ENCODE data around the gene TMEM132D. TPM values are rescaled to one million over a fixed set of nuclear protein-coding genes. Genes with fewer than 3 reads are reported as not detected.

TMEM132D gene
- total RNA-seq, 2 experiments from 2014 or later: not detected

DNA sequence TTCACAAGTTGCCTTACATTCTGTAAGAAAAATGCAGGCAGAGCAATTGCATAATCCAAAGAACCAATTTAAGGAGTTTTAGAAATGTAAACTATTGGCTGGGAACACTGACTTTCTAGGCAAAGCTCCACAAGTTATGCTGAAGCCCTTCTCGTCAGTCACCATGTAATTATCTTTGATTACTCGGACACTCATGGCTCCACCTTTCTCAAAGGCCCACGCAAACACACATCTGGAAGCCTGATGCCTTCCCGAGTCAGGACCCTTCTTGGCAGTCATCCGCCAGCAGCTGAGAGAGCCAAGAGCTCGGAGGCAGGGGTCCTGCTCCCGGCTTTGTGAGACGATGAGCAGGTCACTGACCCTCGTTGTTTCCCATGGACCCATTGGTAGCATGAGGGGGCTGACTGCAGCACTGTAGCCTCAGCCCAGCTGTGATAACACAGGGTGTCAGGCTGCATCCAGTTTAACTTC is 202.2 kb downstream of the TMEM132D start:
- no peaks in the 10 kb centered on the region for H3K27me3 Mint-ChIP-seq (ENCODE audit: low read depth)
- ChIA-PET CTCF (no interaction called here), POLR2A (no interaction called here)
- peaks cover 26% of the 10 kb centered on the region for H3K9me3 Mint-ChIP-seq (ENCODE audit: insufficient read depth)
- ATAC-seq: no peak
- no peaks in the 10 kb centered on the region for H3K36me3 Mint-ChIP-seq (ENCODE audit: low read depth)
- no peak overlapping the region for H3K27ac Mint-ChIP-seq
- no peaks in the 10 kb centered on the region for H3K4me1 Mint-ChIP-seq (ENCODE audit: low read depth)
- no peak for DNase-seq
- H3K4me3 Mint-ChIP-seq: no peak overlapping the region

DNA sequence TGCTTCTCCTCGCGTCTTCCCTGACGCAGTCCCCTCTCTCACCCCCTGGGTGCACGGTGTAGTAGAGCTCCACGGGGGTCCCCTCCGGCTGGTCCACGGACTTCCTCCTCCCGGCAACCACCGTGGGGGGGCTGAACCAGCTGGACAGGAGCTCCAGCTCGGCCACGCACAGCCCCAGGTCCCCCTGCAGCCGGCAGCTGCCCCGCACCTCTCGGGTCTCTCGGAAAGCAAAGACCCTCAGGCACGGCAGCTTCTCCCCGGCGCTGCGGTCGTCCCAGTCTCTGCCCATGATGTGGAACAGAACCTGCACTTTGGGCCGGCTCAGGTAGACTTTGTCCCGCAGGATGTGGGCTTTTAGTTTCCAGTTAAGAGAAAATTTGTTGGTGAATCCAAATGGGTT is 203.8 kb downstream of the TMEM132D start:
- CTCF ChIA-PET: no interaction called here
- no peaks in the 10 kb centered on the region for H3K4me1 Mint-ChIP-seq (ENCODE audit: low read depth)
- no peak overlapping the region for H3K4me3 Mint-ChIP-seq
- POLR2A ChIA-PET: no interaction called here
- DNase-seq: no peak
- ATAC-seq: no peak
- H3K27me3 Mint-ChIP-seq (ENCODE audit: low read depth): no peaks in the 10 kb centered on the region
- no peaks in the 10 kb centered on the region for H3K36me3 Mint-ChIP-seq (ENCODE audit: low read depth)
- peaks cover 14% of the 10 kb centered on the region for H3K9me3 Mint-ChIP-seq (ENCODE audit: insufficient read depth)
- no peak overlapping the region for H3K27ac Mint-ChIP-seq

DNA sequence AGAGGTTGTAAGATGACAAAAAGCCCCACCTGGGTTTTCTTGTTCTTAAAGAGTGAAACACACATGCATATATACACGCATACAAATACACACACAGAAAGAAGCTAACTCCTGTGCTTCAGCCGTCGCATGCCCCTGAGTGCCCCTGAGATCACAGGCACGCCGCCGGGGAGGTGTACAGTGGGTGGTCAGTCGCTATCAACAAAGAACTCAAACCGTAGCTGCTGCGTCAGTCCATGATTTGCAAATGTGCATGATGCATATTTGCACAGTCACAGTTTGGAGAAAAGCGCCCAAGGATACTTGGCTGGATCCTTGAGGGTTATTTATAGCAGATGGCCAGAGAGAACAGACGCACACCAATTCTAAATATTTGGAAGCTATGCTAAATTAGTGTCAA is 206.9 kb downstream of the TMEM132D start:
- H3K27ac Mint-ChIP-seq: no peak overlapping the region
- no peak for ATAC-seq
- H3K4me1 Mint-ChIP-seq (ENCODE audit: low read depth): no peaks in the 10 kb centered on the region
- no peaks in the 10 kb centered on the region for H3K27me3 Mint-ChIP-seq (ENCODE audit: low read depth)
- POLR2A ChIA-PET: no interaction called here
- CTCF ChIA-PET: no interaction called here
- H3K36me3 Mint-ChIP-seq (ENCODE audit: low read depth): no peaks in the 10 kb centered on the region
- H3K4me3 Mint-ChIP-seq: no peak overlapping the region
- DNase-seq: no peak
- H3K9me3 Mint-ChIP-seq (ENCODE audit: insufficient read depth): peaks cover 4% of the 10 kb centered on the region

DNA sequence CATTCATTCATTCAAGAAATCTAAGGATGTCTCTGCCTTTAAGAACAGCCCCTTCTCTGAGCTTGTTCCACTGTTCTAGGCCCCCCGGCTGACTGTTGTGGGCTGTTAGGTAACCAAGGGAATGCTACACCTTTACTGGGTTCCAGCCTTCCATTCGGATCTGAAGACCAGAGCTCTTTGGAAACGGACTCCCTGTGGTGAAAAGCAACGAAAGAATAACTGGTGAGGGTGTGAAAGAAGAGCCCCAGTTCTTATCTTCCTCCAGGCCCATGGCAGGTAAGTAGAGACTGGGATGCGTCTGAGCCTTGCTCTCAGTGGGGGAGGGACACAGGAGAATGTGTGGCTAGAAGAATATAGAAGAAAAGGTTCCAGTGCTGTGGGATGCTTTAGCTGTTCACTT is 207.4 kb downstream of the TMEM132D start:
- ChIA-PET POLR2A (no interaction called here), CTCF (no interaction called here)
- Mint-ChIP-seq H3K9me3 (ENCODE audit: insufficient read depth) (peaks cover 2% of the 10 kb centered on the region), H3K4me1 (ENCODE audit: low read depth) (no peaks in the 10 kb centered on the region), H3K36me3 (ENCODE audit: low read depth) (no peaks in the 10 kb centered on the region), H3K27me3 (ENCODE audit: low read depth) (no peaks in the 10 kb centered on the region), H3K27ac (no peak overlapping the region), H3K4me3 (no peak overlapping the region)
- ATAC-seq: no peak
- no peak for DNase-seq

DNA sequence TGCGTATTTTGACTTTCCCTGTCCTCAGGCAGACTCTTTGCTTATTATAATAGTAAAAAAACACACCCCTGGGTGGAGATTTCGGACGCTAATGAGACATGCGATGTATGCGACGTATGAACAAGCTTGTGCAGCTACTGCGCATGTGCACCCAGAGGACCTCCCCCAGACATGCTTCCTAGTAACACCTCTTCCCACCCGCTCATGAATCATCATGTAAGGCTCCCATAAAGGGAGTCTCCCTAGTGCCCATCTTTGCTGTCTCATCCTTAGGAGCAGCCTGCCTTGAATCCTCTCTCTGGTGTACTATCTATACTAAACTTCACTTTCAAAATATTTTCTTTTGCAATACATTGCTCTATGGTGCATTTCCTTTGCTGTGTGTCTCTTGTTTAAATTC is 210.1 kb downstream of the TMEM132D start:
- ChIA-PET CTCF (no interaction called here), POLR2A (no interaction called here)
- ATAC-seq (no peak), DNase-seq (no peak)
- Mint-ChIP-seq H3K4me1 (ENCODE audit: low read depth) (no peaks in the 10 kb centered on the region), H3K27me3 (ENCODE audit: low read depth) (no peaks in the 10 kb centered on the region), H3K9me3 (ENCODE audit: insufficient read depth) (no peaks in the 10 kb centered on the region), H3K36me3 (ENCODE audit: low read depth) (no peaks in the 10 kb centered on the region), H3K4me3 (no peak overlapping the region), H3K27ac (no peak overlapping the region)

DNA sequence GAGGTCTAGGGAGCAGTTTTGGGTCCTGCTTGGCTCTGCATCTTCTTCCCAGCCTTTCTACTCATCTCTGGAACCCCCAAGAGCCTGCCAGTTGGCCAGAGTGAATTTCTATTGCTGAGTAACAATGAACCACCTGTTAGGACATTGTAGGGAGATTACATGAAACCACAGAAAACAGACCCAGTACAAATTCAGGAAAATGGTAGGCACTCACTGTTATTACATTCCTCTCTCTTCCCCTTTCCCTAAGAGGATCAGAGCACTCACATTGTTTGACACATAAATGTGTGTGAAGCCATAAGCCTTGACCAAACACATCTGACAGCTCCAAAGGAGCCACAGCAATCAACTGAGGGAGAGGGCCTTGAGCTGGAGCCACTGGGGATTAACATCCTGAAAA is 216.1 kb downstream of the TMEM132D start:
- Mint-ChIP-seq H3K4me3 (no peak overlapping the region), H3K9me3 (ENCODE audit: insufficient read depth) (peaks cover 9% of the 10 kb centered on the region), H3K27me3 (ENCODE audit: low read depth) (no peaks in the 10 kb centered on the region), H3K36me3 (ENCODE audit: low read depth) (no peaks in the 10 kb centered on the region), H3K4me1 (ENCODE audit: low read depth) (no peaks in the 10 kb centered on the region), H3K27ac (no peak overlapping the region)
- ChIA-PET CTCF (no interaction called here), POLR2A (no interaction called here)
- DNase-seq (no peak), ATAC-seq (no peak)

DNA sequence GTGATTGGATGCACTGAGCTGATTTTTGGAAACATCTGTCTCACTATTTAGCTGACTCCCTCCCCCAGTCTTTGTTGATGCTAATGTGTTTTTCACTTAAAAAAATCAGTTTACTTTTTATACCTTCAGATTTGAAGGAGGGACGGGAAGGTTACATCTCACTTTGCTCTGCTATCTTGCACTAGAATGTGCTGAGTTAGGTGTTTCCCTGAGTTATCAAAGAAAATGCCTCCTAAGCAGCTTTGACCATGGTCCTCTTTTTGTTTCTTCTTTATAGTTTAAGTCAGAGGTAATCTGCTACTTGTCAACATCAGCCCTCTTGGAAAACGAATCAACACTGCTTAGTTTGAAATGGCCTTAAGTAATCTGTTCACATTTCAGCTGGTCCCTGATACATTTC is 222.0 kb downstream of the TMEM132D start:
- no peaks in the 10 kb centered on the region for H3K27me3 Mint-ChIP-seq (ENCODE audit: low read depth)
- ChIA-PET POLR2A (no interaction called here), CTCF (no interaction called here)
- H3K4me3 Mint-ChIP-seq: no peak overlapping the region
- no peak for ATAC-seq
- H3K27ac Mint-ChIP-seq: no peak overlapping the region
- H3K4me1 Mint-ChIP-seq (ENCODE audit: low read depth): no peaks in the 10 kb centered on the region
- no peaks in the 10 kb centered on the region for H3K36me3 Mint-ChIP-seq (ENCODE audit: low read depth)
- DNase-seq: no peak
- H3K9me3 Mint-ChIP-seq (ENCODE audit: insufficient read depth): peaks cover 9% of the 10 kb centered on the region

DNA sequence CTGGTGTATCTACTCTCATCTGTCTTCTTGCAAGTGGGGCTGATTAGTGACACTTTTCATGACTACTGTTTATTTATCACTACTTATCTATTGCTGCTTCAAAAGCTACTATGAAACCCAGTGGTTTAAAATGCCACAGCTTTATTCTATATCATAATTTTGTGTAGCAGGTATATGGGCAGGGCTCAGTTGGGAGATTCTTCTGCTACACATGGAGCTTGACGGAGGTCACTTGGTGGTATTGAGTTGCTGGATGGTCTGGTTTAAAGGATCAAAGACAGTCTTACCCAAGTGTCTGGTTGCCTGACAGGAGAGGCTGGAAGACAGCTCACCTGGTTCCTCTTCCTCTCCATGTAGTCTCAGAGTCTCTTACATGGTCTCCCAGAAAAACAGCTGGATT is 222.7 kb downstream of the TMEM132D start:
- no peak overlapping the region for H3K4me3 Mint-ChIP-seq
- peaks cover 6% of the 10 kb centered on the region for H3K9me3 Mint-ChIP-seq (ENCODE audit: insufficient read depth)
- H3K27me3 Mint-ChIP-seq (ENCODE audit: low read depth): no peaks in the 10 kb centered on the region
- ATAC-seq (no peak), DNase-seq (no peak)
- no peak overlapping the region for H3K27ac Mint-ChIP-seq
- CTCF ChIA-PET: no interaction called here
- H3K36me3 Mint-ChIP-seq (ENCODE audit: low read depth): no peaks in the 10 kb centered on the region
- POLR2A ChIA-PET: no interaction called here
- H3K4me1 Mint-ChIP-seq (ENCODE audit: low read depth): no peaks in the 10 kb centered on the region

DNA sequence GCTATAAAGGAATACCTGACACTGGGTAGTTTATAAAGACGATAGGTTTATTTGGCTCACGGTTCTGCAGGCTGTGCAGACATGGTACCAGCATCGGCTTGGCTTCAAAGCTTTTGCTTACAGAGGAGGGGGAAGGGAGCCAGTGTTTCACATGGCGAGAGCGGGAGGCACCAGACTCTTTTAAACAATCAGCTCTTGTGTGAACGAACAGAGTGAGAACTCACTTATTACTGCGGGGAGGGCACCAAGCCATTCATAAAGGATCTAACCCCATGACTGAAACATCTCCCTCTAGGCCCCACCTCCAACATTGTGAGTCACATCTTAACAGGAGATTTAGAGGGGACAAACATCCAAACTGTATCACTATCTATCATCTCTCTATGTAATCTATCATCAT is 227.4 kb downstream of the TMEM132D start:
- no peak overlapping the region for H3K27ac Mint-ChIP-seq
- ChIA-PET POLR2A (no interaction called here), CTCF (no interaction called here)
- H3K9me3 Mint-ChIP-seq (ENCODE audit: insufficient read depth): no peaks in the 10 kb centered on the region
- no peak overlapping the region for H3K4me3 Mint-ChIP-seq
- H3K4me1 Mint-ChIP-seq (ENCODE audit: low read depth): no peaks in the 10 kb centered on the region
- no peaks in the 10 kb centered on the region for H3K27me3 Mint-ChIP-seq (ENCODE audit: low read depth)
- no peaks in the 10 kb centered on the region for H3K36me3 Mint-ChIP-seq (ENCODE audit: low read depth)
- DNase-seq: no peak
- ATAC-seq: no peak

DNA sequence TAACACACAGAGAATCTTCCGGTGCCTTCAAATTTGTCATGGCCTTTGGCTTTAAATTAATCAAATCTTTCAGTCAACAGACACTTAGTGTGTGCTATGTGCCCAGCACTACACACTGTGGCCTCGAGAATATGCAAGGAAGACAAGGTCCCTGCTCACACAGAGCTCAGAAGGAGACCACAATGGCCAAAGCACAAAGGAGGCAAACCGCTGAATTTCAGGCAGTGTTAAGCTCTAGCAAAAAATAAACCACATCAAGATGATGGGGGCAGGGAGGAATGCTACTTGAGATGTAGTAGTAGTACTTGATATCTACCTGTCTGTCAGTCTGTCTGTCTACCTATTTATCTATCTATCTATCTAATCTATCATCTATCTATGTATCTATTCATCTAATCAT is 227.9 kb downstream of the TMEM132D start:
- H3K36me3 Mint-ChIP-seq (ENCODE audit: low read depth): no peaks in the 10 kb centered on the region
- ATAC-seq: no peak
- no peak overlapping the region for H3K27ac Mint-ChIP-seq
- H3K9me3 Mint-ChIP-seq (ENCODE audit: insufficient read depth): no peaks in the 10 kb centered on the region
- ChIA-PET CTCF (no interaction called here), POLR2A (no interaction called here)
- DNase-seq: no peak
- H3K4me3 Mint-ChIP-seq: no peak overlapping the region
- H3K27me3 Mint-ChIP-seq (ENCODE audit: low read depth): no peaks in the 10 kb centered on the region
- H3K4me1 Mint-ChIP-seq (ENCODE audit: low read depth): no peaks in the 10 kb centered on the region

DNA sequence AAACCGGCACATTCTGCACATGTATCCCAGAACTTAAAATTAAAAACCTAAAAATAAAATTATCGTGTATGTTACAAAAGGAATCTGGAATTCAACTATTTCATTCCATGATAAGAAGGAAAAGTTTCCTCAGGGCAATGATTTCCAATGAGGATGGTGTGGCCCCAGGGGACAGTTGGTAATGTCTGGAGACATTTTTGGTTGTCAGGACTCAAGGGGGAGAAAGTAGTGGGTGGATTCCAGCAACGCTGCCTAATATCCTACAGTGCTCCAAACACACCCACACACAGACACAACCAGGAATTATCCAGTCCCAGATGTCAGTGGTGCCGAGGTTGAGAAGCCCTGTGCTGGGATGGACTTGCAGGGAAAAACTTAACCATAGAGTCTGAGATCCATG is 228.3 kb downstream of the TMEM132D start:
- Mint-ChIP-seq H3K27me3 (ENCODE audit: low read depth) (no peaks in the 10 kb centered on the region), H3K27ac (no peak overlapping the region), H3K9me3 (ENCODE audit: insufficient read depth) (no peaks in the 10 kb centered on the region), H3K4me1 (ENCODE audit: low read depth) (no peaks in the 10 kb centered on the region), H3K36me3 (ENCODE audit: low read depth) (no peaks in the 10 kb centered on the region), H3K4me3 (no peak overlapping the region)
- ATAC-seq (no peak), DNase-seq (no peak)
- ChIA-PET CTCF (no interaction called here), POLR2A (no interaction called here)

DNA sequence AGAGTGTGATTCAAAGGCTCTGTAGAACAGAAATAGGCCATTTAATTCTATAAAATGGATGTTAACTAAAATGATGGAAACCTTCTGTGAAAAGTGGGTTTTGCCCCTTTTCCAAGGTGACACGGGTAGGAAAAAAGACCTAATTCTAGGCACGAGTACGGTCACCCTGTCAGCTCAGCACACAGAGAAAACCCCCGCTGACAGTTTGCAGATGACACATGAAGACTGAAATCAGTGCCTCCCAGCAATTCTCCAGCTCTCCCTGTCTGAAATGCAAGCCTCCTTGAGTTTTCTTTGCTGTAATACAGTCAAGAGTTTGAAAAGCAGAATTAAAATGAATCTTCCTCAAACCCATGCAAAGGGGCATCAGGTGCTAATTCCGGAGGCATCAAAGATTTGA is 230.0 kb downstream of the TMEM132D start:
- H3K4me3 Mint-ChIP-seq: no peak overlapping the region

DNA sequence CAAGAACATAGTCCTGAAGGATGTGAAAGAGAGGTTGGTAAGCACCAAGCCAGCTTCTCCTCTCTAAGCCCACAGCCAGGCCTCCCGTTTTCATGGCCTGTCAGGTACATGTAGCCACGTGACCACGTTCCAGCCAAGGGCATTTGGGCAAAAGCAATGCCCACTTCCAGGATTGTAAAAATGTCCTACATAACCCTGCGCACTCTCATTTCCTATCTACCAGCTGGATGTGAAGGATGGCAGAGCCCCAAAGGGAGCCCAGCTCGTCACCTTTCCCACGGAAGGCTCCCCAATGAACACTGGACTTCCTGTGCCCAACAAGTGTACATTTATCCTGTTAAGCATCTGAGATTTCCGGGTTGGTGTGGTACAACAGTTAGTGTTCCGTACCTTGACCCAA is 231.7 kb downstream of the TMEM132D start:
- POLR2A ChIA-PET: no interaction called here
- Mint-ChIP-seq H3K27ac (no peak overlapping the region), H3K27me3 (ENCODE audit: low read depth) (no peaks in the 10 kb centered on the region), H3K4me3 (no peak overlapping the region), H3K36me3 (ENCODE audit: low read depth) (no peaks in the 10 kb centered on the region), H3K4me1 (ENCODE audit: low read depth) (no peaks in the 10 kb centered on the region), H3K9me3 (ENCODE audit: insufficient read depth) (peaks cover 4% of the 10 kb centered on the region)
- no peak for ATAC-seq
- CTCF ChIA-PET: no interaction called here
- DNase-seq: no peak

More for the DNA sequence above, 230.0 kb downstream of the TMEM132D start:
- H3K27me3 Mint-ChIP-seq (ENCODE audit: low read depth): no peaks in the 10 kb centered on the region
- ATAC-seq (no peak), DNase-seq (no peak)
- ChIA-PET POLR2A (no interaction called here), CTCF (no interaction called here)
- no peak overlapping the region for H3K27ac Mint-ChIP-seq
- H3K36me3 Mint-ChIP-seq (ENCODE audit: low read depth): no peaks in the 10 kb centered on the region
- H3K9me3 Mint-ChIP-seq (ENCODE audit: insufficient read depth): no peaks in the 10 kb centered on the region
- H3K4me1 Mint-ChIP-seq (ENCODE audit: low read depth): no peaks in the 10 kb centered on the region
